Measurements from ENCODE around the gene KLF13.

- TF ChIP-seq CTCF (IDR thresholded peaks at IDR 0.05; ENCODE audit: low read length) (no peak), EZH2 (optimal IDR thresholded peaks at IDR 0.05; ENCODE audit: low read depth, low read length) (no peak)
Observed at GRCh38 chr15:31412824-31413223, 86.2 kb downstream of the KLF13 start.
